Ascending aorta (tissue), 2 donors: ENCODE measurements around the gene DEGS2. TPM values are rescaled to one million over a fixed set of nuclear protein-coding genes. Genes with fewer than 3 reads are reported as not detected.
"Not testable (repeated sequence)": the region's sequence is repeated elsewhere in the genome, so short reads cannot be mapped to it uniquely, and the experiment has no call there.

Experiments used
- DNase-seq, 2 donors: peaks; one replicate each; pipeline ENCODE4 v3.0.0-alpha.2; 2019; ENCODE audit warnings: low spot score in 2 of 2
- H3K27ac ChIP-seq, 2 donors: fragments of 200-600 bp; sonication (generic); one replicate each; pipeline ENCODE4 v1.5.1; 2016 to 2017; ENCODE audit warnings: mild to moderate bottlenecking in 1 of 2
- H3K27me3 ChIP-seq: fragments of 200-600 bp; sonication (generic); one replicate; pipeline ENCODE4 v1.5.1; 2017
- H3K36me3 ChIP-seq, 2 donors: fragments of 200-600 bp; sonication (generic); one replicate each; pipeline ENCODE4 v1.5.1; 2016
- H3K4me1 ChIP-seq, 2 donors: fragments of 200-600 bp; sonication (generic); one replicate each; pipeline ENCODE4 v1.5.1; 2016 to 2017; ENCODE audit warnings: mild to moderate bottlenecking in 1 of 2
- H3K4me3 ChIP-seq, 2 donors: fragments of 200-600 bp; sonication (generic); one replicate each; pipeline ENCODE4 v1.5.1; 2016 to 2017; ENCODE audit warnings: mild to moderate bottlenecking in 1 of 2
- H3K9me3 ChIP-seq, 2 donors: fragments of 200-600 bp; sonication (generic); one replicate each; pipeline ENCODE4 v1.5.1; 2016
- CTCF ChIP-seq, 3 experiments: fragments of 200-600 bp in 2 of 3; fragments of 450-650 bp in 1 of 3; sonication (generic) in 2 of 3; IDR thresholded peaks; one replicate each; pipeline ENCODE4 v1.5.1; 2016 to 2019; ENCODE audit warnings: antibody characterized with exemption in 3 of 3, mild to moderate bottlenecking in 1 of 3, moderate library complexity in 1 of 3
- intact Hi-C: fragments of 100-400 bp; cut with DNase I; formaldehyde crosslinking; loops from one replicate; pipeline ENCODE4 v1.15.1; 2023
- total RNA-seq: library from RNA; depleted of rRNA; stranded (reverse); fragments of >200 nt; gene quantifications from one replicate; pipeline ENCODE4 v1.1.0, GENCODE V29; 2016

The DEGS2 gene
- total RNA-seq, 1 donor from 2014 or later: 1.6 TPM

- peak in 1 of 2 donors; percentile 65 for DNase-seq
- intact Hi-C loops: loop anchor here (1.0 to 2.0 kb wide), 5 partner anchors 83 to 711 kb away; partner anchors contain the start of genes CCNK, SETD3 and WDR25
- Histone ChIP-seq H3K4me3 (peak overlapping the region; percentile 54 to 68), H3K4me1 (peaks cover 0 to 9% of the 10 kb centered on the region in 2 donors), H3K9me3 (no peaks in the 10 kb centered on the region), H3K27me3 (no peaks in the 10 kb centered on the region), H3K27ac (peak overlapping the region; percentile 84 to 94), H3K36me3 (no peaks in the 10 kb centered on the region)
- TF ChIP-seq CTCF (IDR thresholded peaks at IDR 0.05): no peak
Measured at GRCh38 chr14:100192250-100192671, 32.8 kb upstream of the DEGS2 start.

GRCh38 chr14:100191584-100192249, 32.3 kb upstream of the DEGS2 start:
- Histone ChIP-seq H3K36me3 (no peaks in the 10 kb centered on the region), H3K27me3 (no peaks in the 10 kb centered on the region), H3K27ac (peak overlapping the region; percentile 84 to 94), H3K9me3 (no peaks in the 10 kb centered on the region), H3K4me3 (no peak overlapping the region), H3K4me1 (peaks cover 0 to 9% of the 10 kb centered on the region in 2 donors)
- DNase-seq: no peak
- no peak for TF ChIP-seq CTCF (IDR thresholded peaks at IDR 0.05)
- intact Hi-C loops: loop anchor here (1.0 to 2.0 kb wide), 5 partner anchors 83 to 711 kb away; partner anchors contain the start of genes CCNK, SETD3 and WDR25

GRCh38 chr14:100190126-100190525, 30.7 kb upstream of the DEGS2 start:
- no peak for TF ChIP-seq CTCF (IDR thresholded peaks at IDR 0.05)
- no peaks in the 10 kb centered on the region for H3K27me3 ChIP-seq
- peaks cover 0 to 9% of the 10 kb centered on the region in 2 donors for H3K4me1 ChIP-seq
- H3K36me3 ChIP-seq: no peaks in the 10 kb centered on the region
- no peaks in the 10 kb centered on the region for H3K9me3 ChIP-seq
- H3K27ac ChIP-seq: no peak overlapping the region
- no peak for DNase-seq
- intact Hi-C loops: no loop called here
- no peak overlapping the region for H3K4me3 ChIP-seq

- intact Hi-C loops: no loop called here
- Histone ChIP-seq H3K4me3 (no peak overlapping the region), H3K9me3 (no peaks in the 10 kb centered on the region), H3K27me3 (no peaks in the 10 kb centered on the region), H3K27ac (no peak overlapping the region), H3K4me1 (peaks cover 0 to 9% of the 10 kb centered on the region in 2 donors), H3K36me3 (no peaks in the 10 kb centered on the region)
- no peak for TF ChIP-seq CTCF (IDR thresholded peaks at IDR 0.05)
- no peak for DNase-seq
Measured at GRCh38 chr14:100188392-100189030, 29.1 kb upstream of the DEGS2 start.

- Histone ChIP-seq H3K4me1 (peaks cover 0 to 6% of the 10 kb centered on the region in 2 donors), H3K36me3 (no peaks in the 10 kb centered on the region), H3K9me3 (no peaks in the 10 kb centered on the region), H3K27me3 (no peaks in the 10 kb centered on the region), H3K4me3 (no peak overlapping the region), H3K27ac (no peak overlapping the region)
- no peak for DNase-seq
- intact Hi-C loops: no loop called here
- TF ChIP-seq CTCF (IDR thresholded peaks at IDR 0.05): no peak
Measured at GRCh38 chr14:100187247-100187833, 27.9 kb upstream of the DEGS2 start.

- H3K36me3 ChIP-seq, H3K4me1 ChIP-seq, H3K9me3 ChIP-seq, H3K4me3 ChIP-seq, intact Hi-C loops, DNase-seq, H3K27me3 ChIP-seq, H3K27ac ChIP-seq: not testable (repeated sequence)
Measured at GRCh38 chr14:100181876-100182551, 22.6 kb upstream of the DEGS2 start.

GRCh38 chr14:100180671-100181070, 21.2 kb upstream of the DEGS2 start:
- H3K4me3 ChIP-seq, intact Hi-C loops, H3K27ac ChIP-seq, H3K4me1 ChIP-seq, DNase-seq, H3K36me3 ChIP-seq, H3K9me3 ChIP-seq, H3K27me3 ChIP-seq: not testable (repeated sequence)
